Measurements from ENCODE around the gene ATP6V0A1. TPM values are rescaled to one million over a fixed set of nuclear protein-coding genes. Genes with fewer than 3 reads are reported as not detected.
A peak's percentile ranks its signal among the peaks of the same experiment; 100 is the strongest.

Gene ATP6V0A1
- total RNA-seq, 1 experiment from 2014 or later: 42.0 TPM

DNA sequence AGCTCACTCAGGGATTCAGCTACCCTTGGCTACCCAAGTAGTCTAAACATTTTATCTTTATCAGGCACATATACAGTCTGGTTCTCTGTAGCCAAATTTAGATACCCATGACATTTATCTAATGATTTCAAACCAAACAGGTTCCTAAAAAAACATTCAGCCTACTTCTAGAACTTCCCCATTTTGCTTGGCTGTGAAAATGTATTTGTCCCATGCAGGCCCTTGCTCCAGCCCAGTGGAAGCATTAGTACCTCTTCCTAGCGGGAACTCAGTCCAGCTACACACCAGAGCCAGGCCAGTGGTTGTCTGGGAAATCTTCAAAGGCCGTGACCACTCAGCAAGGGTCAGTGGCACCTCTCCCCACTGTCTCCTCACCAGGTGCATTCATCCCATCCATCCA lies 51.2 kb downstream of the ATP6V0A1 start:
- in situ Hi-C loops (cut with HindIII; ENCODE audit: low pct_unique_long_range_greater_than_20kb, low sequenced_read_pairs): no loop called here
- DNase-seq (ENCODE audit: low read depth): no peak

DNA sequence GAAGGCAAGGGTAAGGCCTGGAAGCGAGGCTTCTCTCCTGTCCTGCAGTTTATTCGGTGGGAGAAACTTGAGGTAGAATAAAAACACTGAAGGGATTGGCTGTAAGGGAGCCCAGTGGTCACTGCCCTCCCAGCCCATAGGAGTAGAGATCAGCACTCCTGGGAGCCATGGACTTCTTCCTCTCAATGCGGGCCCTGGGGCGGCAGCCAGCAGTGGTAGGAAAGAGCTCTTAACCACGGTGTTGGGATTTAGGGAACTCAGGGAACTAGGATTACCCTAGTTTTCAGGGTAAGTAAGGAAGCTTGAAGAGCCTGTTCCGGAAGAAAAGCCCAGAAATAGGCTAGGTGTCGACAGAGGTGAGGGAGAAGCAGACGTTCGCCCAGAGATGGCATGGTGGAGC lies 53.6 kb downstream of the ATP6V0A1 start:
- DNase-seq (ENCODE audit: low read depth): no peak
- in situ Hi-C loops (cut with HindIII; ENCODE audit: low pct_unique_long_range_greater_than_20kb, low sequenced_read_pairs): no loop called here

DNA sequence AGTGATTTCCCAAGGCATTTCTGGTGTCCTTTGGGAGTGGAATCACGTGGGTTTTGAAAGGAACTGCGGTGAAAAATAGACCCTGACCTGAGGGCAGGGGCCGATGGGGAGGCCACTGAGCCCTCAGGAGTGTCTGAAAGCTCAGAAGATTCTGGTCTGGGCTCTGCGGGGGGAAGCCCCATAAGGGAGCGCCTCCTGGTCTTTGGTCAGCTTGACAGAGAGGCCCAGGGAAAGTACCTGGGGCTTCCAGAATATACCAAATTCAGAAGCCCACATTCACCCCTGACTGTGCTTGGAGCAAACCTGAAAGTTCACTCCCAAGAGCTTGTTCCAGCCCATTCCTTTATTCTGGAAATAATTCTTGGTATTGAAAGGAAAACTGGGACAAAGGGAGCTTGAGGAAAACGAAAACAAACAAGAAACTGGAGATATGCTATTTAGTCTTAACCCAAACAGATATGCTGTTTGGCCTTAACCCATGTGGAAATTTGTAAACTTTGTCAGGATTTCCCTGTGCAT lies 54.1 kb downstream of the ATP6V0A1 start:
- in situ Hi-C loops (cut with HindIII; ENCODE audit: low pct_unique_long_range_greater_than_20kb, low sequenced_read_pairs): no loop called here
- DNase-seq (ENCODE audit: low read depth): no peak

DNA sequence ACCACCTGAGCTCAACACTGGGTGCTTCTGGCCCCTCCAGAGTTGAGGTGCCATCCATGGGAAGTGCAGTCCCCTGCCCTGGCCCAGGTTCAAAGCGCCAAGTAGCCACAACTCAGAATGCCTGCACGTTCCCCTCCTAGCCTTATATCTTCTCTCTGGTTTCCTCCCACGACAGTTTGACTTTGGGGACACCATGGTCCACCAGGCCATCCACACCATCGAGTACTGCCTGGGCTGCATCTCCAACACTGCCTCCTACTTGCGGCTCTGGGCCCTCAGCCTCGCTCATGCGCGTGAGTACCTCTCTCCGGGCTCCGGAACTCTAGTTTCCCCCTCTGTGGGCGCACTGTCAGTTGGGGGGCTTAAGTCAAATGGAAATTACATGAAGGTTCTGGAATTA lies 55.0 kb downstream of the ATP6V0A1 start:
- no peak for DNase-seq (ENCODE audit: low read depth)
- in situ Hi-C loops (cut with HindIII; ENCODE audit: low pct_unique_long_range_greater_than_20kb, low sequenced_read_pairs): no loop called here

DNA sequence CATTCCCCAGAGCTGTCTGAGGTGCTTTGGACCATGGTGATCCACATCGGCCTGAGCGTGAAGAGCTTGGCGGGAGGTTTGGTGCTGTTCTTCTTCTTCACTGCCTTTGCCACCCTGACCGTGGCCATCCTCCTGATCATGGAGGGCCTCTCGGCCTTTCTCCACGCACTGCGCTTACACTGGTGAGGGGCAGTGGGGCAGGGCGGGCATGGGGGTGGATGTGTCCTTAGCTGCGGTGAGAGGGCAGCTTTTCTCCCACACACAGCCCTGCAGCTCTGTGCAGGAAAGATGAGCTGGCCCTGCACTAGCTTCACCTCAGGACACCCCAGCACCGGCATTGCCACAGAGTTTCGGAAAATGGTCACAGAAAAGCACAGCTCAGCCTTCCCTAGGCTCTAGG lies 55.6 kb downstream of the ATP6V0A1 start:
- DNase-seq (ENCODE audit: low read depth): no peak
- in situ Hi-C loops (cut with HindIII; ENCODE audit: low pct_unique_long_range_greater_than_20kb, low sequenced_read_pairs): no loop called here

DNA sequence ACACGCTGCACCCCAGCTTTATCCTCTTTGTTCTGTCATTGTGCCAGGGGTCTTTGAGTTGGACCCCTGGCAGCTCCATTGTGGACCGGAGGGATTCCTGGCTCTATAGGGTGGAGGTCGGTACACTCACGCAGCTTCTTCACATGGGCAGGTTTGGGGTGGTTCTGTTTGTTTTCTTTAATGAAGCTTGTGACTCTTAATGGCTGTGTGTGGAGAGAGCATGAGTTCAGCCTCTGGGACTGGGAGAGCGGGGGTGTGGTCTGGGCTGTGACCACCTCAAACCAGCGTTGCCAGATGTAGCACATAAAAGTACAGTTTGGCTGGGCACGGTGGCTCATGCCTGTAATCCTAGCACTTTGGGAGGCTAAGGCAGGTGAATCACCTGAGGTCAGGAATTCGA lies 56.2 kb downstream of the ATP6V0A1 start:
- no peak for DNase-seq (ENCODE audit: low read depth)
- in situ Hi-C loops (cut with HindIII; ENCODE audit: low pct_unique_long_range_greater_than_20kb, low sequenced_read_pairs): no loop called here

DNA sequence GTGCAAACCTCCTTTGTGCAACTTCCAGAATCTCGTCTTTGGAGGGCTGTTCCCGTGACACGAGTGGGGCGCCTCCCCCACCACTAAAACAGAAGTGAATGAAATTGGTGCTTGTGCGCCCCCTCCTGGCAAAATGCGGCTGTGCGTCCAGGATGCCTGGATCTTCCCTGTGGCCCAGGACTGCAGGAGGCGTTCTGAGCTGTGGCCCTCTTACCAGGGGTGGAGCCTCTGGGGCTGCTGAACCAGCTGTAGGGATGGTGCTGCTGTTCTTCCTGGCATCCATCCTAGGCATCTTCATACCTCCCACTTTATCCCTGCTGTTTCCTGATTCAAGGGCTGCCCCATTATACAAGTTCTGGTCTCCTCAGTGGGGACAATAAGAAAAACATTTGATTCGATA lies 58.8 kb downstream of the ATP6V0A1 start:
- in situ Hi-C loops (cut with HindIII; ENCODE audit: low pct_unique_long_range_greater_than_20kb, low sequenced_read_pairs): no loop called here
- peak; percentile 82 for DNase-seq (ENCODE audit: low read depth)

- in situ Hi-C loops (cut with HindIII; ENCODE audit: low pct_unique_long_range_greater_than_20kb, low sequenced_read_pairs): no loop called here
These were observed 59.5 kb downstream of the ATP6V0A1 start for GRCh38 chr17:42518046-42518754.

GRCh38 chr17:42518755-42519545 lies 60.3 kb downstream of the ATP6V0A1 start:
- in situ Hi-C loops (cut with HindIII; ENCODE audit: low pct_unique_long_range_greater_than_20kb, low sequenced_read_pairs): no loop called here
- peak; percentile 59 for DNase-seq (ENCODE audit: low read depth)

More at GRCh38 chr17:42518046-42518754, 59.5 kb downstream of the ATP6V0A1 start:
- peak; percentile 83 for DNase-seq (ENCODE audit: low read depth)

DNA sequence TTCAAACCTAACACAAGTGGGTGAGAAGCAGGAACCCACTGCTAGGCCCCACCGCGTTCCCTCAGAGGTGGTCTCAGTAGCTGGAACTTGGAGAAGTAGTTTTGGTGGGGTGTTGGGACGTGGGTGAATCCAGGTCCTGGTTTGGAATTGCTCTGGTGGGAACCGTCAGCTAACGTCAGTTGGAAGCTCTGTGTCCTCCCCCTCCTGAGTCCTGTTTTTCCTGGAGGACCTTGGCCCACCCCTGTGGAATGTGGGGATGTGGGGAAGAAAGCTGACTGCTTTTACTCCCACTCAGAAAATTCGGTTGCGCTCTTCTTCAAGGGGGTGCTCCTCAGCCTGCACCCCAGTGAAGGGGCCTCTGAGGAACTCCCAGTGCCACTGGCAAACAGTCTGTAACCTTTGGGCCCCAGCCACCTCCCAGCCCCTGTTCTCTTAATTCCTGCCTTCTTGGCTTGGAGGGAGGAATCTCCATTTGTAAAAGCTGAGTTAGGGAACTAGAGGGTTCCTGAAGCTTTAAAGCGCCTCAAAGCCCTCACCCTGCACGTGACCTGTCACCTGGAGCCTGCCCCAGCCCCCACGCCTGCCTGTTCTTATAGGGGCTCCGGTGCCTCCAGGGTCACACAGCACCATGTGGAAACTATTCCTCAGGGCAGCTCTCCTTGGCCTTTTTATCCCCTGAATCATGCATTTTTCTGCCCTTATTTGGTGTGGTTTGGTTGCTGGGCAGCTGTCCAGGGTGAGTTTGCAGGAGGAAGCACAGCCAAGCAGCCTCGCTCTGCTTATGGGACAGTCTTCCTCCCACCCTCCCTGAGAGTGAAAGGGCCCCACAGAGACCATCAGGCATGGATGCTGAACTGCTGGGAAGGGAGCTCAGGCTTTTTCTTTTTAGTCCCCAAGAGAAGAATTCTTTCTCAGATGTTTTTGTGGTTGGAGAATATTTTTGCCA lies 61.1 kb downstream of the ATP6V0A1 start:
- in situ Hi-C loops (cut with HindIII; ENCODE audit: low pct_unique_long_range_greater_than_20kb, low sequenced_read_pairs): no loop called here

DNA sequence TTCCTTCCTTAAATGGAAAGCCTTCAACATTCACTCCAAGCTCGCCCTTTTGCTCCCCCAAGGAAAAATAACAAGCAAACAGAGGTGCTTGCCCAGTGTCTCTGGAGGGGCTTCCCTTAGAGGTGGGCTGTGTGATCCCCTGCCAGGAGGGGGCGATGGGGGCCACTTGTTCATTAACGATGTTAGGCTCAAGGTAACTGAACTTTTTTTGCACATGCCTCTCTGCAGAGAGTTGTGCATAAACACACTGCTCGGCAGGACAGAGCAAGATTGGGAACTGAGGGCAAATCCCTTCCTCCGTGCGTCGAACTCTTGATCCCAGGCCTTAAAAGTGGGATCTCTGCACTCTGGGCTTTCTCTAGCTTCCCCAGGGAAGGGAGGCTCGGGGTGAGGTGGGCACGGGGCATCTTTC lies 61.9 kb downstream of the ATP6V0A1 start:
- in situ Hi-C loops (cut with HindIII; ENCODE audit: low pct_unique_long_range_greater_than_20kb, low sequenced_read_pairs): no loop called here
- DNase-seq (ENCODE audit: low read depth): no peak

More for the DNA sequence above, 61.1 kb downstream of the ATP6V0A1 start:
- peak; percentile 94 for DNase-seq (ENCODE audit: low read depth)

DNA sequence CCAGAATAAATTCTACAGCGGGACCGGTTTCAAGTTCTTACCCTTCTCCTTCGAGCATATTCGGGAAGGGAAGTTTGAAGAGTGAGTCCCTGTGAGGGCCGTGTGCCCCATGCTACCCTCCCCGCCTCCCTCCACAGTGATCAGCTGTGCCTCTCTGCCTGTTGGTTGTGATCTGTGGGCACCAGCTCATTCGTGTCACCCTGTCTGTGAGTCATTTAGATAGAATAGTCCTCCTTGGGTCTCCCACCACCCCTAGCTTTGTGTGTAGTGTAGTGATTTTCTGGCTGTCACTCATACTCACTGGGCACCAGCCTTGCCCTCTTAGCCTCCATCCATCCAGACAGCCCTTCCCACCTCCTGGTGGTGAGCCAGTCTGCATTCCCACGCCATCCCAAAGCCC lies 62.4 kb downstream of the ATP6V0A1 start:
- no peak for DNase-seq (ENCODE audit: low read depth)
- in situ Hi-C loops (cut with HindIII; ENCODE audit: low pct_unique_long_range_greater_than_20kb, low sequenced_read_pairs): no loop called here

- in situ Hi-C loops (cut with HindIII; ENCODE audit: low pct_unique_long_range_greater_than_20kb, low sequenced_read_pairs): no loop called here
- no peak for DNase-seq (ENCODE audit: low read depth)
These were observed 63.1 kb downstream of the ATP6V0A1 start for GRCh38 chr17:42521666-42522262.

GRCh38 chr17:42522263-42522790 lies 63.6 kb downstream of the ATP6V0A1 start:
- DNase-seq (ENCODE audit: low read depth): no peak
- in situ Hi-C loops (cut with HindIII; ENCODE audit: low pct_unique_long_range_greater_than_20kb, low sequenced_read_pairs): no loop called here

- DNase-seq (ENCODE audit: low read depth): no peak
- in situ Hi-C loops (cut with HindIII; ENCODE audit: low pct_unique_long_range_greater_than_20kb, low sequenced_read_pairs): no loop called here
These were observed 64.2 kb downstream of the ATP6V0A1 start for GRCh38 chr17:42522798-42523278.

- no peak for DNase-seq (ENCODE audit: low read depth)
- in situ Hi-C loops (cut with HindIII; ENCODE audit: low pct_unique_long_range_greater_than_20kb, low sequenced_read_pairs): no loop called here
These were observed 66.5 kb downstream of the ATP6V0A1 start for GRCh38 chr17:42525221-42525620.

- no peak for DNase-seq (ENCODE audit: low read depth)
- in situ Hi-C loops (cut with HindIII; ENCODE audit: low pct_unique_long_range_greater_than_20kb, low sequenced_read_pairs): no loop called here
These were observed 67.4 kb downstream of the ATP6V0A1 start for GRCh38 chr17:42526031-42526444.

- DNase-seq (ENCODE audit: low read depth): no peak
- in situ Hi-C loops (cut with HindIII; ENCODE audit: low pct_unique_long_range_greater_than_20kb, low sequenced_read_pairs): no loop called here
These were observed 69.3 kb downstream of the ATP6V0A1 start for GRCh38 chr17:42527932-42528331.

Data from Caki2 (cell line).